Cardiac muscle cell (in vitro differentiated cells and primary cell): ENCODE results near the gene BTD. TPM values are rescaled to one million over a fixed set of nuclear protein-coding genes. Genes with fewer than 3 reads are reported as not detected.

ENCODE experiments used
- DNase-seq, 2 donors: peaks; one replicate each; pipeline versions ENCODE4 v3.0.0 to v3.0.0-alpha.2; 2010 to 2017; ENCODE audit warnings: low read depth in 1 of 2, low spot score in 1 of 2
- H3K27ac ChIP-seq: fragments of 200-600 bp; sonication (generic); 2 replicates; pipeline ENCODE4 v1.5.1; 2016
- H3K27me3 ChIP-seq: fragments of 200-600 bp; sonication (generic); 2 replicates; pipeline ENCODE4 v1.6.0; 2016; ENCODE audit warnings: control low read depth
- H3K36me3 ChIP-seq: fragments of 200-600 bp; sonication (generic); 2 replicates; pipeline ENCODE4 v1.5.1; 2016; ENCODE audit warnings: control low read depth
- H3K4me1 ChIP-seq: fragments of 200-600 bp; sonication (generic); 2 replicates; pipeline ENCODE4 v1.8.1; 2017; ENCODE audit warnings: low read depth, mild to moderate bottlenecking, mixed run types
- H3K4me3 ChIP-seq: fragments of 200-600 bp; sonication (generic); 2 replicates; pipeline ENCODE4 v1.5.1; 2016; ENCODE audit warnings: mild to moderate bottlenecking
- H3K9me3 ChIP-seq: fragments of 200-600 bp; sonication (generic); 2 replicates; pipeline ENCODE4 v1.5.1; 2017; ENCODE audit warnings: low read depth, mild to moderate bottlenecking, control low read depth
- CTCF ChIP-seq: IDR thresholded peaks from 2 replicates; pipeline ENCODE4 v1.5.1; 2012; ENCODE audit warnings: low read depth, mild to moderate bottlenecking, low read length
- polyA plus RNA-seq: library from polyadenylated mRNA; unstranded; fragments of >200 nt; fragmentation: Nextera tagmentation; extraction: Ambion mirVana; gene quantifications from 2 replicates; pipeline ENCODE4 v1.2.1, GENCODE V29; 2016
- total RNA-seq: library from RNA; depleted of rRNA; stranded (reverse); fragments of >200 nt; gene quantifications from 2 replicates; pipeline ENCODE4 v1.2.3, GENCODE V29; 2016

BTD gene
- total and polyA plus RNA-seq, 2 experiments from 2014 or later, result 9.4 to 14.4 TPM

- H3K27ac ChIP-seq, result no peak overlapping the region
- no peak for TF ChIP-seq CTCF
- no peaks in the 10 kb centered on the region for H3K36me3 ChIP-seq
- no peaks in the 10 kb centered on the region for H3K9me3 ChIP-seq
- H3K4me3 ChIP-seq, result no peak overlapping the region
- H3K27me3 ChIP-seq, result no peaks in the 10 kb centered on the region
- no peaks in the 10 kb centered on the region for H3K4me1 ChIP-seq
- DNase-seq, result peak in 1 of 2 donors; percentile 94
These were observed 46.1 kb downstream of the BTD start for GRCh38 chr3:15647611-15648167.

- H3K9me3 ChIP-seq, result no peaks in the 10 kb centered on the region
- no peaks in the 10 kb centered on the region for H3K36me3 ChIP-seq
- no peak overlapping the region for H3K27ac ChIP-seq
- DNase-seq, result no peak
- no peak overlapping the region for H3K4me3 ChIP-seq
- H3K4me1 ChIP-seq, result no peaks in the 10 kb centered on the region
- H3K27me3 ChIP-seq, result no peaks in the 10 kb centered on the region
- no peak for TF ChIP-seq CTCF
These were observed 47.8 kb downstream of the BTD start for GRCh38 chr3:15649341-15649740.

GRCh38 chr3:15649858-15650257, 48.3 kb downstream of the BTD start:
- Histone ChIP-seq H3K4me1 (no peaks in the 10 kb centered on the region), H3K4me3 (no peak overlapping the region), H3K27me3 (no peaks in the 10 kb centered on the region), H3K36me3 (no peaks in the 10 kb centered on the region), H3K9me3 (no peaks in the 10 kb centered on the region), H3K27ac (no peak overlapping the region)
- no peak for DNase-seq
- no peak for TF ChIP-seq CTCF

GRCh38 chr3:15651396-15651795, 49.9 kb downstream of the BTD start:
- TF ChIP-seq CTCF, result no peak
- Histone ChIP-seq H3K27ac (no peak overlapping the region), H3K4me3 (no peak overlapping the region), H3K36me3 (no peaks in the 10 kb centered on the region), H3K27me3 (no peaks in the 10 kb centered on the region), H3K4me1 (no peaks in the 10 kb centered on the region), H3K9me3 (no peaks in the 10 kb centered on the region)
- peak in 1 of 2 donors; percentile 18 for DNase-seq

GRCh38 chr3:15653321-15653720, 51.8 kb downstream of the BTD start:
- H3K36me3 ChIP-seq, result no peaks in the 10 kb centered on the region
- H3K27ac ChIP-seq, result no peak overlapping the region

More at GRCh38 chr3:15653321-15653720, 51.8 kb downstream of the BTD start:
- DNase-seq, result no peak
- Histone ChIP-seq H3K9me3 (no peaks in the 10 kb centered on the region), H3K4me1 (no peaks in the 10 kb centered on the region), H3K27me3 (no peaks in the 10 kb centered on the region), H3K4me3 (no peak overlapping the region)
- no peak for TF ChIP-seq CTCF
